Measurements from ENCODE around the gene ANK3. TPM values are rescaled to one million over a fixed set of nuclear protein-coding genes. Genes with fewer than 3 reads are reported as not detected.

ANK3 gene
- total RNA-seq, 1 donor from 2014 or later = 65.3 TPM

- no peaks in the 10 kb centered on the region for H3K9me3 ChIP-seq
- no peaks in the 10 kb centered on the region for H3K27me3 ChIP-seq
- H3K4me1 ChIP-seq = peaks cover 4% of the 10 kb centered on the region
- no peak overlapping the region for H3K27ac ChIP-seq
- no peak overlapping the region for H3K4me3 ChIP-seq
- no peaks in the 10 kb centered on the region for H3K36me3 ChIP-seq
- intact Hi-C loops (cut with DNase I) = no loop called here
- TF ChIP-seq POLR2AphosphoS5 (IDR thresholded peaks at IDR 0.05; ENCODE audit: insufficient read depth in 1 of 2, low read depth in 1 of 2) (peak in 1 of 2 donors; percentile 65), POLR2A (IDR thresholded peaks at IDR 0.05) (no peak)
- no peak for DNase-seq (ENCODE audit: extremely low spot score in 2 of 2)
Measured at GRCh38 chr10:60426425-60426824, 36.8 kb upstream of the ANK3 start.

- TF ChIP-seq POLR2AphosphoS5 (IDR thresholded peaks at IDR 0.05; ENCODE audit: insufficient read depth in 1 of 2, low read depth in 1 of 2) (no peak), CTCF (IDR thresholded peaks at IDR 0.05) (no peak), POLR2A (IDR thresholded peaks at IDR 0.05) (no peak)
- H3K4me1 ChIP-seq = peaks cover 4% of the 10 kb centered on the region
Measured at GRCh38 chr10:60425392-60426110, 35.9 kb upstream of the ANK3 start.

GRCh38 chr10:60424971-60425370 lies 35.3 kb upstream of the ANK3 start:
- Histone ChIP-seq H3K4me1 (peaks cover under 1% of the 10 kb centered on the region), H3K36me3 (no peaks in the 10 kb centered on the region), H3K4me3 (no peak overlapping the region), H3K27me3 (no peaks in the 10 kb centered on the region), H3K9me3 (no peaks in the 10 kb centered on the region), H3K27ac (no peak overlapping the region)
- TF ChIP-seq CTCF (IDR thresholded peaks at IDR 0.05) = no peak
- no peak for TF ChIP-seq POLR2A (IDR thresholded peaks at IDR 0.05)
- no peak for TF ChIP-seq POLR2AphosphoS5 (IDR thresholded peaks at IDR 0.05; ENCODE audit: insufficient read depth in 1 of 2, low read depth in 1 of 2)
- DNase-seq (ENCODE audit: extremely low spot score in 2 of 2) = no peak
- intact Hi-C loops (cut with DNase I) = no loop called here

More at GRCh38 chr10:60425392-60426110, 35.9 kb upstream of the ANK3 start:
- no peaks in the 10 kb centered on the region for H3K27me3 ChIP-seq
- intact Hi-C loops (cut with DNase I) = no loop called here
- no peak overlapping the region for H3K4me3 ChIP-seq
- no peaks in the 10 kb centered on the region for H3K36me3 ChIP-seq
- no peaks in the 10 kb centered on the region for H3K9me3 ChIP-seq
- no peak overlapping the region for H3K27ac ChIP-seq
- no peak for DNase-seq (ENCODE audit: extremely low spot score in 2 of 2)

- H3K27ac ChIP-seq = no peak overlapping the region
- no peak for DNase-seq (ENCODE audit: extremely low spot score in 2 of 2)
- intact Hi-C loops (cut with DNase I) = no loop called here
- TF ChIP-seq CTCF (IDR thresholded peaks at IDR 0.05) (no peak), POLR2A (IDR thresholded peaks at IDR 0.05) (no peak), POLR2AphosphoS5 (IDR thresholded peaks at IDR 0.05; ENCODE audit: insufficient read depth in 1 of 2, low read depth in 1 of 2) (no peak)
- H3K4me3 ChIP-seq = no peak overlapping the region
- H3K27me3 ChIP-seq = no peaks in the 10 kb centered on the region
- H3K9me3 ChIP-seq = no peaks in the 10 kb centered on the region
- H3K36me3 ChIP-seq = no peaks in the 10 kb centered on the region
- no peaks in the 10 kb centered on the region for H3K4me1 ChIP-seq
Measured at GRCh38 chr10:60423920-60424319, 34.2 kb upstream of the ANK3 start.

GRCh38 chr10:60422809-60423208 lies 33.1 kb upstream of the ANK3 start:
- intact Hi-C loops (cut with DNase I) = no loop called here
- no peaks in the 10 kb centered on the region for H3K4me1 ChIP-seq
- no peak for DNase-seq (ENCODE audit: extremely low spot score in 2 of 2)
- H3K9me3 ChIP-seq = no peaks in the 10 kb centered on the region
- H3K27ac ChIP-seq = no peak overlapping the region
- H3K4me3 ChIP-seq = no peak overlapping the region
- no peaks in the 10 kb centered on the region for H3K36me3 ChIP-seq
- TF ChIP-seq POLR2AphosphoS5 (IDR thresholded peaks at IDR 0.05; ENCODE audit: insufficient read depth in 1 of 2, low read depth in 1 of 2) = no peak
- no peak for TF ChIP-seq POLR2A (IDR thresholded peaks at IDR 0.05)
- TF ChIP-seq CTCF (IDR thresholded peaks at IDR 0.05) = no peak
- no peaks in the 10 kb centered on the region for H3K27me3 ChIP-seq

Measured in vagina (tissue), 2 donors.